ENCODE measurements around the gene SELENOH.
A peak's percentile ranks its signal among the peaks of the same experiment; 100 is the strongest.

Gene SELENOH

GRCh38 chr11:57751176-57751575, 9.9 kb downstream of the SELENOH start:
- Histone ChIP-seq H3K27me3 (ENCODE audit: insufficient read depth, low read length) (no peaks in the 10 kb centered on the region), H3K9ac (ENCODE audit: low read depth, low read length) (no peak overlapping the region), H3K9me3 (ENCODE audit: insufficient read depth, low read depth, low read length) (no peaks in the 10 kb centered on the region), H3K4me3 (ENCODE audit: low read length) (no peak overlapping the region), H3K36me3 (ENCODE audit: insufficient read depth, low read length) (0 out of 2 replicates have a peak, but pooled peaks cover 3% of the 10 kb centered on the region), H3K27ac (ENCODE audit: low read depth, low read length) (no peak overlapping the region), H3K4me1 (ENCODE audit: insufficient read depth, low read length) (peaks cover 3% of the 10 kb centered on the region; the same call in 1 of the 2 replicates)

- H3K36me3 ChIP-seq (ENCODE audit: insufficient read depth, low read length): 0 out of 2 replicates have a peak, but pooled peaks cover under 1% of the 10 kb centered on the region
- peaks cover 3% of the 10 kb centered on the region; the same call in 1 of the 2 replicates for H3K4me1 ChIP-seq (ENCODE audit: insufficient read depth, low read length)
- 63% methylated on average over 10 of the region's 10 CpGs for WGBS
- H3K4me3 ChIP-seq (ENCODE audit: low read length): no peak within 1 kb of the TSS
- H3K27me3 ChIP-seq (ENCODE audit: insufficient read depth, low read length): no peaks in the 10 kb centered on the region
- H3K27ac ChIP-seq (ENCODE audit: low read depth, low read length): no peak within 1 kb of the TSS
- no peak within 1 kb of the TSS for H3K9ac ChIP-seq (ENCODE audit: low read depth, low read length)
- no peaks in the 10 kb centered on the region for H3K9me3 ChIP-seq (ENCODE audit: insufficient read depth, low read depth, low read length)
Measured at GRCh38 chr11:57751676-57752253, 10.5 kb downstream of the SELENOH start, which contains the start of gene BTBD18. Gene BTBD18 (minus strand): TSS chr11:57751819. CDS start chr11:57751188, 631 bp downstream.

- Histone ChIP-seq H3K27me3 (ENCODE audit: insufficient read depth, low read length) (no peaks in the 10 kb centered on the region), H3K36me3 (ENCODE audit: insufficient read depth, low read length) (no peaks in the 10 kb centered on the region), H3K27ac (ENCODE audit: low read depth, low read length) (no peak overlapping the region), H3K4me3 (ENCODE audit: low read length) (no peak overlapping the region), H3K9ac (ENCODE audit: low read depth, low read length) (no peak overlapping the region), H3K9me3 (ENCODE audit: insufficient read depth, low read depth, low read length) (no peaks in the 10 kb centered on the region), H3K4me1 (ENCODE audit: insufficient read depth, low read length) (peaks cover 3% of the 10 kb centered on the region; the same call in 1 of the 2 replicates)
- WGBS: 95% methylated on average over 30 of the region's 30 CpGs
Measured at GRCh38 chr11:57752954-57753353, 11.7 kb downstream of the SELENOH start.

- Histone ChIP-seq H3K9me3 (ENCODE audit: insufficient read depth, low read depth, low read length) (no peaks in the 10 kb centered on the region), H3K27me3 (ENCODE audit: insufficient read depth, low read length) (no peaks in the 10 kb centered on the region), H3K4me1 (ENCODE audit: insufficient read depth, low read length) (peaks cover 3% of the 10 kb centered on the region; the same call in 1 of the 2 replicates), H3K9ac (ENCODE audit: low read depth, low read length) (no peak overlapping the region), H3K36me3 (ENCODE audit: insufficient read depth, low read length) (no peaks in the 10 kb centered on the region), H3K4me3 (ENCODE audit: low read length) (no peak overlapping the region), H3K27ac (ENCODE audit: low read depth, low read length) (no peak overlapping the region)
- 88% methylated on average over 3 of the region's 3 CpGs for WGBS
Measured at GRCh38 chr11:57758174-57758573, 16.9 kb downstream of the SELENOH start.

- peaks cover 15% of the 10 kb centered on the region for H3K4me1 ChIP-seq (ENCODE audit: insufficient read depth, low read length)
- H3K9me3 ChIP-seq (ENCODE audit: insufficient read depth, low read depth, low read length): no peaks in the 10 kb centered on the region
- no peaks in the 10 kb centered on the region for H3K27me3 ChIP-seq (ENCODE audit: insufficient read depth, low read length)
- WGBS: 8% methylated on average over 10 of the region's 13 CpGs
- peak within 1 kb of the TSS; percentile 95 for H3K4me3 ChIP-seq (ENCODE audit: low read length)
- peak within 1 kb of the TSS; percentile 95 for H3K27ac ChIP-seq (ENCODE audit: low read depth, low read length)
- H3K36me3 ChIP-seq (ENCODE audit: insufficient read depth, low read length): no peaks in the 10 kb centered on the region
- H3K9ac ChIP-seq (ENCODE audit: low read depth, low read length): peak within 1 kb of the TSS; percentile 97
Measured at GRCh38 chr11:57761301-57762234, 20.3 kb downstream of the SELENOH start, which contains the start of gene CTNND1. Gene CTNND1 (plus strand): TSS chr11:57761802. CDS start chr11:57791479, 29,677 bp downstream.

- peak overlapping the region; percentile 95 for H3K27ac ChIP-seq (ENCODE audit: low read depth, low read length)
- H3K4me3 ChIP-seq (ENCODE audit: low read length): peak overlapping the region; percentile 95
Measured at GRCh38 chr11:57762235-57762861, 21.1 kb downstream of the SELENOH start.

GRCh38 chr11:57763568-57763967, 22.3 kb downstream of the SELENOH start:
- no peaks in the 10 kb centered on the region for H3K9me3 ChIP-seq (ENCODE audit: insufficient read depth, low read depth, low read length)
- no peaks in the 10 kb centered on the region for H3K27me3 ChIP-seq (ENCODE audit: insufficient read depth, low read length)
- 20% methylated on average over 1 of the region's 1 CpG for WGBS
- peaks cover 15% of the 10 kb centered on the region for H3K4me1 ChIP-seq (ENCODE audit: insufficient read depth, low read length)
- H3K27ac ChIP-seq (ENCODE audit: low read depth, low read length): peak overlapping the region; percentile 38
- H3K4me3 ChIP-seq (ENCODE audit: low read length): peak overlapping the region; percentile 95
- H3K36me3 ChIP-seq (ENCODE audit: insufficient read depth, low read length): 0 out of 2 replicates have a peak, but pooled peaks cover 5% of the 10 kb centered on the region
- peak overlapping the region; percentile 97 for H3K9ac ChIP-seq (ENCODE audit: low read depth, low read length)

More at GRCh38 chr11:57762235-57762861, 21.1 kb downstream of the SELENOH start:
- Histone ChIP-seq H3K36me3 (ENCODE audit: insufficient read depth, low read length) (0 out of 2 replicates have a peak, but pooled peaks cover 4% of the 10 kb centered on the region), H3K9me3 (ENCODE audit: insufficient read depth, low read depth, low read length) (no peaks in the 10 kb centered on the region), H3K27me3 (ENCODE audit: insufficient read depth, low read length) (no peaks in the 10 kb centered on the region), H3K4me1 (ENCODE audit: insufficient read depth, low read length) (peaks cover 15% of the 10 kb centered on the region), H3K9ac (ENCODE audit: low read depth, low read length) (peak overlapping the region; percentile 97)
- 0% methylated on average over 8 of the region's 9 CpGs for WGBS

- Histone ChIP-seq H3K9me3 (ENCODE audit: insufficient read depth, low read depth, low read length) (no peaks in the 10 kb centered on the region), H3K36me3 (ENCODE audit: insufficient read depth, low read length) (0 out of 2 replicates have a peak, but pooled peaks cover 5% of the 10 kb centered on the region), H3K27ac (ENCODE audit: low read depth, low read length) (no peak overlapping the region), H3K4me3 (ENCODE audit: low read length) (peak overlapping the region; percentile 95), H3K9ac (ENCODE audit: low read depth, low read length) (peak overlapping the region; percentile 97; the same call in 1 of the 2 replicates), H3K4me1 (ENCODE audit: insufficient read depth, low read length) (peaks cover 15% of the 10 kb centered on the region), H3K27me3 (ENCODE audit: insufficient read depth, low read length) (no peaks in the 10 kb centered on the region)
- 27% methylated on average over 4 of the region's 4 CpGs for WGBS
Measured at GRCh38 chr11:57764021-57764420, 22.7 kb downstream of the SELENOH start.

- no peaks in the 10 kb centered on the region for H3K27me3 ChIP-seq (ENCODE audit: insufficient read depth, low read length)
- 0 out of 2 replicates have a peak, but pooled peaks cover 5% of the 10 kb centered on the region for H3K36me3 ChIP-seq (ENCODE audit: insufficient read depth, low read length)
- H3K4me3 ChIP-seq (ENCODE audit: low read length): peak overlapping the region; percentile 95
- peaks cover 15% of the 10 kb centered on the region for H3K4me1 ChIP-seq (ENCODE audit: insufficient read depth, low read length)
- 53% methylated on average over 2 of the region's 2 CpGs for WGBS
- 0 out of 2 replicates have a peak overlapping the region, but pooled peaks have one; percentile 28 for H3K9ac ChIP-seq (ENCODE audit: low read depth, low read length)
- no peak overlapping the region for H3K27ac ChIP-seq (ENCODE audit: low read depth, low read length)
- no peaks in the 10 kb centered on the region for H3K9me3 ChIP-seq (ENCODE audit: insufficient read depth, low read depth, low read length)
Measured at GRCh38 chr11:57764566-57764965, 23.3 kb downstream of the SELENOH start.

GRCh38 chr11:57764972-57765371, 23.7 kb downstream of the SELENOH start:
- 0 out of 2 replicates have a peak, but pooled peaks cover 5% of the 10 kb centered on the region for H3K36me3 ChIP-seq (ENCODE audit: insufficient read depth, low read length)
- WGBS: 61% methylated on average over 1 of the region's 2 CpGs
- H3K27me3 ChIP-seq (ENCODE audit: insufficient read depth, low read length): no peaks in the 10 kb centered on the region
- peaks cover 15% of the 10 kb centered on the region for H3K4me1 ChIP-seq (ENCODE audit: insufficient read depth, low read length)
- no peak overlapping the region for H3K27ac ChIP-seq (ENCODE audit: low read depth, low read length)
- H3K9ac ChIP-seq (ENCODE audit: low read depth, low read length): no peak overlapping the region
- no peaks in the 10 kb centered on the region for H3K9me3 ChIP-seq (ENCODE audit: insufficient read depth, low read depth, low read length)
- peak overlapping the region; percentile 95 for H3K4me3 ChIP-seq (ENCODE audit: low read length)
